ENCODE results near the gene CT45A1.

DNA sequence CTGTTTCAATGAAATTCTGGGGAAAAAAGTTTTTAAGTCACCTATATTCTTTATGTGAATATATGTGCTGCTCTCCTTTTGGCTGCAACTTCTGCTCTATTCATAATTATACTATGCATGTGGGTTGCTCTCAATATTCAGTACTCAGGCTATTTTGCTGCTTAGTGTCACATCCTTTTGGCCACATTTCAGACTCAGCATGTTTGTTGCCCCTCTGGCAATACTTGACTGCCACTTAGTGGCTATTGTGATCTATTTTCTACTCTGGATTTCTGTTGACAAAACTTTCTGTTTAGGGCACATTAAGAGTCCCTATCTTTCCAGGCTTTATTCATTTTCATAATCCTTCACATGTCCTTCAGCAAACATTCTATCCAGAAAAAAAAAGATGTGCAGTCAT is 15.8 kb upstream of the CT45A1 start:
- TF ChIP-seq CTCF (IDR thresholded peaks at IDR 0.05): no peak
- no peak for TF ChIP-seq MYBL2 (CRISPR knock-in tag; IDR thresholded peaks at IDR 0.05)
- TF ChIP-seq ZNF232 (CRISPR knock-in tag; IDR thresholded peaks at IDR 0.05): no peak
